Measurements from ENCODE around the gene KDELR1.

GRCh38 chr19:48421548-48421947 lies 30.2 kb upstream of the KDELR1 start:
- TF ChIP-seq CTCF (IDR thresholded peaks at IDR 0.05), result no peak
- TF ChIP-seq POLR2A (IDR thresholded peaks at IDR 0.05), result no peak
